Measurements from ENCODE around the gene KRT9.

GRCh38 chr17:41527063-41528023 lies 44.5 kb downstream of the KRT9 start:
- TF ChIP-seq CTCF (conservative IDR thresholded peaks at IDR 0.05 in 1 of 2, IDR thresholded peaks at IDR 0.05 in 1 of 2; ENCODE audit: low read depth in 1 of 2, low read length in 2 of 2) (no peak), EZH2 (IDR thresholded peaks at IDR 0.05; ENCODE audit: low read length, missing control alignments) (peak; percentile 41)
